ENCODE measurements around the gene TNFRSF13B.
A peak's percentile ranks its signal among the peaks of the same experiment; 100 is the strongest.

TNFRSF13B gene

DNA sequence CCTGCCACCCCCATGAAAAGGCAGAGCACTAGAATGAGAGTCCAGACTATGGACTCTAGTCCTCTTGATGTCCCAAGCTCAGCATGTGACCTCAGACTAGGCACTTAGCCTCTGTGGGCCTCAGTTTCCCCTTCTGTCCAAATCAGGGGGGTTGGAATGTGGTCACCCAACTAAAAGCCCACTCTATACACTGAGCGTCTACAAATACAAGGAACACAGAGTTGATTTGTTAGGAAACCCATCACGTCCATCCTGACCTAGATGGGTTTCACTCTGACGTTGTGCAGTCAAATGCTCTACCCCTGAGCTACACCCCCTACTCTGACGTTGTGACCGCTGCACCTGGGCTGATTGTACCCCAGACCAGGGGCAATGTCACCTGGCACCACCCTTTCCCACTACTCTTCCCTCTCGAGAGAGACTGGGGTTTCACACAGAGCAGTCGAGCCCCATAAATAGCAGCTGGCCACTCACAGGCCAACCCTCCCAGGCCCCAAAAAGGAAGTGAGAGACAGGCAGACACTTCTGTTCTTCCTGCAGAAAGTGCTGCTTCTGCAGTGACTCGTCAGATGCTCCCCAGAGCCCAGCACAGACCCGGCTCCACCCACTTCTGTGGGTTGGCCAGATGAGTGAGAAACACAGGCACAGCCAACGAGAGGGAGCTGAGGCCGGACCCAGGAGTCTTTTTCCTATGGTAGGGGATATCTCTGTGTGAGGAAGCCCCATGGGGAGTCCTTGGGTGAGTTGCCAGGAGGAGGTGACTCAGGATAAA, 16.1 kb upstream of the TNFRSF13B start:
- peaks cover 32% of the 10 kb centered on the region for H3F3A ChIP-seq (ENCODE audit: insufficient read depth)
- peak overlapping the region; percentile 46 for H3K4me3 ChIP-seq (ENCODE audit: insufficient read depth, low read length, poor library complexity, severe bottlenecking)
- H3K9me3 ChIP-seq (ENCODE audit: insufficient read depth, low read length): no peaks in the 10 kb centered on the region
- H3K9ac ChIP-seq (ENCODE audit: low read length): peak overlapping the region; percentile 56
- H3K79me2 ChIP-seq (ENCODE audit: insufficient read depth, low read length): no peaks in the 10 kb centered on the region
- H3K9me2 ChIP-seq (replicated peaks; ENCODE audit: insufficient read depth, low read length): no peaks in the 10 kb centered on the region
- peak overlapping the region; percentile 93 for H3K27ac ChIP-seq (ENCODE audit: low read depth, low read length)
- H3K36me3 ChIP-seq (ENCODE audit: low read length): no peaks in the 10 kb centered on the region
- H2AFZ ChIP-seq (ENCODE audit: low read depth, low read length, severe bottlenecking): no peak overlapping the region
- H3K27me3 ChIP-seq (ENCODE audit: low read length): no peaks in the 10 kb centered on the region
- TF ChIP-seq EZH2phosphoT487 (conservative IDR thresholded peaks at IDR 0.05; ENCODE audit: low read length): no peak
- TF ChIP-seq, protein P1, sequence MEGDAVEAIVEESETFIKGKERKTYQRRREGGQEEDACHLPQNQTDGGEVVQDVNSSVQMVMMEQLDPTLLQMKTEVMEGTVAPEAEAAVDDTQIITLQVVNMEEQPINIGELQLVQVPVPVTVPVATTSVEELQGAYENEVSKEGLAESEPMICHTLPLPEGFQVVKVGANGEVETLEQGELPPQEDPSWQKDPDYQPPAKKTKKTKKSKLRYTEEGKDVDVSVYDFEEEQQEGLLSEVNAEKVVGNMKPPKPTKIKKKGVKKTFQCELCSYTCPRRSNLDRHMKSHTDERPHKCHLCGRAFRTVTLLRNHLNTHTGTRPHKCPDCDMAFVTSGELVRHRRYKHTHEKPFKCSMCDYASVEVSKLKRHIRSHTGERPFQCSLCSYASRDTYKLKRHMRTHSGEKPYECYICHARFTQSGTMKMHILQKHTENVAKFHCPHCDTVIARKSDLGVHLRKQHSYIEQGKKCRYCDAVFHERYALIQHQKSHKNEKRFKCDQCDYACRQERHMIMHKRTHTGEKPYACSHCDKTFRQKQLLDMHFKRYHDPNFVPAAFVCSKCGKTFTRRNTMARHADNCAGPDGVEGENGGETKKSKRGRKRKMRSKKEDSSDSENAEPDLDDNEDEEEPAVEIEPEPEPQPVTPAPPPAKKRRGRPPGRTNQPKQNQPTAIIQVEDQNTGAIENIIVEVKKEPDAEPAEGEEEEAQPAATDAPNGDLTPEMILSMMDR (IDR thresholded peaks at IDR 0.05; ENCODE audit: insufficient read depth, low read length, poor library complexity, severe bottlenecking): no peak
- peak overlapping the region; percentile 76 for H3K4me2 ChIP-seq (ENCODE audit: low read depth, low read length, poor library complexity, severe bottlenecking)
- H4K20me1 ChIP-seq (ENCODE audit: low read depth, low read length): no peaks in the 10 kb centered on the region

DNA sequence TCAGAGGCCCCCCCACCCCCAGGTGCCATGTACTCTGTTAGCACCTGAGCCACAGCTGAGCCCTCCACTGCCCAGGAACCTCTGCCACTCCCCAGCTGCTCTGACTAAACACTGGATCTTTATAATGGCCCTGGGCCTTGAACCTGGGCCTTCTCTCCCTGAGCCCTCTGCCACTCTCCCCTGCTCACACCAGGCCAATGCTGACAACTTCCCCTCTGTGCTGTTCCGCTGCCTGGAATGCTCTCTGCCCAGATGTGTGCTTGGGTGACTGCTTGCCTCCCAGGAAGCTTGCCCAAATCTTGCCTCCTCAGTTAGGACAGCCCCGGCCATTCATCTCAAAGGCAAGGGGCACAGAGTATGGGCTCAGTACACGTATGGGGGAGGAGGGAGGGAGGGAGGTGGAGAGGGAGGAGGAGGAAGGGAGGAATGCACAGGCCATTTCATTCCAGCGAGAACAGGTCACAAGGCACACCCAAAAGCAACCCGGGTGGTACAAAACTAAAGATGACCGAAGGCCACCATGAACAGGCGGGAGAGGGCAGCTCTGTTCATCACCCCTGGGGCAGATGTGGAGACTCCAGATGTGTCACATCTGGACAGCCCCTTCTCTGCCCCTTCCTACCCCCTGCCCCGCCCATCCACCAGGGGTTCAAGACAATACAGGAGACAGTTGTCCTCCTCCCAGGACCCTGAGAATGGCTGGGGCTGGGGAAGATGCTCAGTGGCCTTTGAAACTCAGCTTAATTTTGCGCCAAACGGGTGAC, 15.3 kb upstream of the TNFRSF13B start:
- Histone ChIP-seq H3K4me3 (ENCODE audit: insufficient read depth, low read length, poor library complexity, severe bottlenecking) (no peak overlapping the region), H3K79me2 (ENCODE audit: insufficient read depth, low read length) (no peaks in the 10 kb centered on the region), H3K9ac (ENCODE audit: low read length) (no peak overlapping the region; the same call in 1 of the 2 replicates), H3F3A (ENCODE audit: insufficient read depth) (peaks cover 32% of the 10 kb centered on the region), H3K9me2 (replicated peaks; ENCODE audit: insufficient read depth, low read length) (no peaks in the 10 kb centered on the region), H3K4me2 (ENCODE audit: low read depth, low read length, poor library complexity, severe bottlenecking) (peak overlapping the region; percentile 76), H3K9me3 (ENCODE audit: insufficient read depth, low read length) (no peaks in the 10 kb centered on the region), H4K20me1 (ENCODE audit: low read depth, low read length) (no peaks in the 10 kb centered on the region), H2AFZ (ENCODE audit: low read depth, low read length, severe bottlenecking) (no peak overlapping the region), H3K27me3 (ENCODE audit: low read length) (no peaks in the 10 kb centered on the region), H3K36me3 (ENCODE audit: low read length) (no peaks in the 10 kb centered on the region), H3K27ac (ENCODE audit: low read depth, low read length) (peak overlapping the region; percentile 93)
- TF ChIP-seq EZH2phosphoT487 (conservative IDR thresholded peaks at IDR 0.05; ENCODE audit: low read length): no peak
- TF ChIP-seq, protein P1 (IDR thresholded peaks at IDR 0.05; ENCODE audit: insufficient read depth, low read length, poor library complexity, severe bottlenecking): no peak

DNA sequence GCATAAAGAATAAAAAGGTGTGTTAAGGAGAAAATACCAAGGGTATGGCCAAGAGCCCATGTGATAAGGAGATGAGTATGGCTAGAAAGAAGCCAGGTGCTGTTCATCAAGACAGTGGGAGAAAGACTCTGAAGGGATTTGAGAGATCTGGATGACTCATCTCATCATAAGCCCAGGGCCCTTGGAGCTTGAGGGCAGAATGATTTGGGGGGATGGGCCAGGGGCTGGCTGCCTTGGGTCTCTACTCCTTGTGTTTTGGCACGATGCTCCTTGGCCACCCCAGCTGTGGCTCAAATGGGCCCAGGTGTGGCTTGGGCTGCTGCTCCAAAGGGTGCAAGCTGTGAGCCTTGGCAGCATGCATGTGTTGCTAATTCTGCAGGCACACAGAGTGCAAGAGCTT, 14.5 kb upstream of the TNFRSF13B start:
- H3K9me3 ChIP-seq (ENCODE audit: insufficient read depth, low read length): no peaks in the 10 kb centered on the region
- TF ChIP-seq, protein P1 (IDR thresholded peaks at IDR 0.05; ENCODE audit: insufficient read depth, low read length, poor library complexity, severe bottlenecking): no peak
- TF ChIP-seq EZH2phosphoT487 (conservative IDR thresholded peaks at IDR 0.05; ENCODE audit: low read length): no peak
- no peak overlapping the region for H3K4me3 ChIP-seq (ENCODE audit: insufficient read depth, low read length, poor library complexity, severe bottlenecking)
- H2AFZ ChIP-seq (ENCODE audit: low read depth, low read length, severe bottlenecking): no peak overlapping the region
- no peak overlapping the region for H3K4me2 ChIP-seq (ENCODE audit: low read depth, low read length, poor library complexity, severe bottlenecking)
- H3F3A ChIP-seq (ENCODE audit: insufficient read depth): peaks cover 32% of the 10 kb centered on the region
- no peaks in the 10 kb centered on the region for H3K27me3 ChIP-seq (ENCODE audit: low read length)
- no peak overlapping the region for H3K9ac ChIP-seq (ENCODE audit: low read length)
- H3K27ac ChIP-seq (ENCODE audit: low read depth, low read length): peak overlapping the region; percentile 93; the same call in 1 of the 2 replicates
- H3K36me3 ChIP-seq (ENCODE audit: low read length): no peaks in the 10 kb centered on the region
- H3K9me2 ChIP-seq (replicated peaks; ENCODE audit: insufficient read depth, low read length): no peaks in the 10 kb centered on the region
- no peaks in the 10 kb centered on the region for H4K20me1 ChIP-seq (ENCODE audit: low read depth, low read length)
- H3K79me2 ChIP-seq (ENCODE audit: insufficient read depth, low read length): no peaks in the 10 kb centered on the region

Data from SU-DHL-6 (cell line).